Activated T-cell treated with anti-CD3 and anti-CD28 coated beads for 24 hours (primary cell): ENCODE measurements around the gene PLS1.

ENCODE experiments used
- DNase-seq: peaks from one replicate; pipeline ENCODE4 v3.0.0-alpha.2; 2020; ENCODE audit warnings: low read depth

PLS1 gene

DNA sequence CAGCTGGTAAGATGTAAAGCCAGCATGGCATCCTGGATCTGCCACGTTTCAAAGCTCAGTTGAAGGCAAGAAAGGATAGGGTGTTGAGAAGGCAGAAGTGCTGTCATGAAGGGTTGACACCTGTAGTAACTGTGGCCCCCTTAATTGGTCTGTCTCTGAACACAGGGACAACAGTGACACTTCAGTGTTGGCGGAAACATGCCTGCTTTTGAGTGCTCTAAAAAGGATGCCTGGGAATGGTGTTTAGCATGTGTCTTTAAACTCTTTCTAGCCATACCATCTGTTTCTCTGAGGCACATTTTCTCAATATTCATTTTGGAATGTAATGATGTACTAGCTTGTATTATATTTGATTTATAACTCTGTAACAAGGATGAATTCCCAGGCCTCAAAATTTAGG is 42.1 kb downstream of the PLS1 start:
- DNase-seq = no peak

DNA sequence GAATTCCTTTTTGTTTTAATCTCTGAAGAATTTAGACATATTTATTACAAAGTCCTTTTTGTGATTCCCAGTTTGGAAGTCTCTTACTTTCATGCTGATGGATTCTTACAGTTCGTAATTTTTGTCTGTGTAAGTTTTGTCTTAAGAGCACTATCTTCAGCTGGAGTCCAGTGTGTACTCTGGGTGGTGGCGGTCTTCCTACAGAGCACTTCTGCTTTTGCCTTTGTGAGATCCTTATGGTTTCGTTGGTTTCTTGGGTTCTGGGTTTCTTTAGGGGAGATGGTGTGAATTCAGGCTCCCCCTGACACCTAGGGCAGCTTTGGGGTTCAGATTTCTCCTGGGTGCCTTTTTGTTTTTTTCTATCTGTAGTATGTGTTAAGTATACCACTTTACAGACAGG is 45.3 kb downstream of the PLS1 start:
- no peak for DNase-seq

DNA sequence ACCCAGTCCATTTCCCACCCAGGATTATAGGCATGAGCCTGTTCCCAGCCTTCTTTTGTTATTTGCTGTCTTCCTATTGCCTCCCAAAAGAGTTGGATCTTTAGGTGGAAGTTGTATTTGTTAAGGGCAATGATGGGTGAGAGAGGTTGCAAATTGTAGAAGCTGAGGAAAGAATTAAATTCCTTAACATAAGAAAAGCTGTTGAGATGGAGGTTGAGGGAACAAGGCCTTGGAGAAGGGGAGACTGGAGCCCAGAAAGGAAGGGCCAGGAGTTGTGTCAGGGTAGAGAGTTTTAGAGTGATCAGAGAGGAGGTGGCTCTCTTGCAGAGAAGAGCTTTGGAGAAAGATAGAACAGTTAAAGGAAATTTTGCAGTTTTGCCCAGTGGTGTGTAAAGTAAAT is 46.8 kb downstream of the PLS1 start:
- no peak for DNase-seq

DNA sequence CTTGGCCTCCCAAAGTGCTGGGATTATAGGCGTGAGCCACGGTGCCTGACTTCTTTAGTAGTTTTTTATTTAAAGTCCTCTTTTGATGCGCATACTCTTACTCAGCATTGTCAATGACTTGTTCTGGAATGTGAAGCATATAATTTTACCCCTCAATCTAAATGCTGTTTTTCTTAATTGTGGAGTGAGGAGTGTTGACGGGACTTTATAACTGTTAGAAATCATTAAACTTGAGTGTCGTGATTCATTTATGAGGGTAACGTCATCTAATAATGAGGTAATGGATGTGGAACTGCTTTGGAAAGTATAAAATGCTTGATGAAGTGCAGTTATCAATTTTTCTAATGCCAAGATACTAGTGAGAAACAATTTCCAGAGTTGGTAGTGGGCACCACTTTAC is 48.3 kb downstream of the PLS1 start:
- DNase-seq = no peak

DNA sequence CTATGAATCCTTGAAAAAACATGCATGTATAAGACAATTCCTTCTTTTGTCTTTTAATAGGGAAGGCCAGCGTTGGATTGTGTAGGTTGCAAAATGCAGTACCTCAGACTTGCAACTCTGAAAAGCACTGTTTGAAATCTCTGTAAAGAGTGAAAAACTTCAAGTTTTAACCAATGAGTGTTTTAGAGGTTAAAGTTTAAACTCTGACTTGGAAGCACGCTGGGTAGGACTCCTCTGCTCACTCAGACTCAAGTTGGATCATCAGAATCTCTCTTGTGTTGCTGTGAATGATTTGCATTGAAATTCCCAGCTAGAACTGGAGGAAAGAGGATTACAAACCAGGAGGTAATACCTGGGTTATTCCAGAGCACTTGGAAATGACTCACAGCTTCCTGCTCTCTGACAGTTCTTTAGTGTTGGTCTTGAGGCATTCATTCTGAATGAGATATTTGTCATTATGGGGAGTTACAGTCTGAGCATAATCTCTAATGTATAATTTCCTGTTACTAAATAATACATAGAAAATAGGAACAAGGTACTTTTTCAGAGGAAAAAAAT is 49.1 kb downstream of the PLS1 start:
- no peak for DNase-seq

DNA sequence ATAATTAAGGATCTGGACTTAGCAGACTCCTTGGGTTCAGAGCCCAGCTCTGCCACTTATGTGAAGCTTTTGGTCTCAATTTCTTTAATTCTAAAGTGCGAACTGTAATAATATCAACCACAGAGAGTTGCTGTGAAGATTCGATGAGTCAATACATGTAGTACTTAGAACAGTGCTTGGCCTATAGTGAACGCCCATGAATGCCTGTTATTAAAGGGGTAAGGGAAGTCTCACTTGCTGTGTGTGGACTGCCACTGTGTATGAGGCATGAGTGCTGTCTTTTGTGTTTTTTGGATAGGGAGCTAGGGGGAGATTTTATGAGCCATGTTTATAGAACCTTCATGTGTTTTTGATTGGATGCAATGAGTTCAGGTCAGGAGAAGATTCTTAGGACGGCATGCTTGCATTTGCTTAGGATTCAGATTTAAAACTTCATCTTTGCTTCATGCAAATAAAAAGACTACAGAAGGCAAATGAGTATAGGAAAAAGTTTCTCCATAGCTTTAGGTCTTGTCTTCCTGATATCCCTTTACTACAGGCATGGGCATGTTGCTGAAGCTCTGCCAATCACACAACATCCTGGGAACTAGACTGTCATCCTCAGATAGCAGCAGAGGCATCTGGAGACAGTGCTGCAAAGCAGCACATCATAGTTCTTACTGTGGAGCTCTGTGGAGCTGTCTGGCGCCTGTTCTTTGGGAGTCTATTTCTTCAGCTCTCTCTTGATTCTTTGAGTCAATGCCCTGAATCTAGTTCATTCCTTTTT is 50.0 kb downstream of the PLS1 start:
- no peak for DNase-seq

DNA sequence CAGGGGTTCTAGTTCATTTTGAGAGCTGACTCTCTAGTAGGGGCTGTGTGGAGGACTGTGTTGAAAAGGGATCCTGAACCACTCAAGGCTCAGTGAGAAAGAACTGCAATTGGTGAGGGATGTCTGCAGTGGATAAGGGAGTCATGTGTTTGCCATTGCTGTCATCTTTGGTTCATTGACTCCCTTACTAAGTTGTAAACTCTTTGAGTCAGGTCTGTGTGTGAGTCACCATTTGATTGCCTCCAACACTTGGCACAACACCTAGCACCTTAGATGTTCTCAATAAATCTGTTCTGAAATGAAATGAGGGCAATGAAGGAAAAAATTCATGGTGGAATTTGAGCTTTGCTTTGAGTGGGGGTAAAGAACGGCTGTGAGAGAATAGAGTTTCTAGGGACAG is 51.7 kb downstream of the PLS1 start:
- no peak for DNase-seq

DNA sequence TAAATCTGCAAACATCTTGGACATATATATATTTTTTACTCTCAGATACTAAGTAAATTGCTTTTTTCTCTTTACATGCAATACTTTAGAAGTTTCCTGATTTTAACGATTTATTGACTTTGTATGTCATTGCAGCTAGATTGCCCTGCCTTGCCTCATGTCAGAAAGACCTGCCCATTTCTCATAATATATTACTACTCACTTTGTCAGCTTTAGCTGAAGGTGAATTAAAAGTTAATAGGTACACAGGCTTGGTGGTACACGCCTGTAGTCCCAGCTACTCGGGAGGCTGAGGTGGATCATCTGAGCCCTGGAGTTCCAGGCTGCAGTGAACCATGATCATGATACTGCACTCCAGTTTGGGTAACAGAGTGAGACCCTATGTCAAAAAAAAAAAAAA is 52.8 kb downstream of the PLS1 start:
- DNase-seq = no peak

DNA sequence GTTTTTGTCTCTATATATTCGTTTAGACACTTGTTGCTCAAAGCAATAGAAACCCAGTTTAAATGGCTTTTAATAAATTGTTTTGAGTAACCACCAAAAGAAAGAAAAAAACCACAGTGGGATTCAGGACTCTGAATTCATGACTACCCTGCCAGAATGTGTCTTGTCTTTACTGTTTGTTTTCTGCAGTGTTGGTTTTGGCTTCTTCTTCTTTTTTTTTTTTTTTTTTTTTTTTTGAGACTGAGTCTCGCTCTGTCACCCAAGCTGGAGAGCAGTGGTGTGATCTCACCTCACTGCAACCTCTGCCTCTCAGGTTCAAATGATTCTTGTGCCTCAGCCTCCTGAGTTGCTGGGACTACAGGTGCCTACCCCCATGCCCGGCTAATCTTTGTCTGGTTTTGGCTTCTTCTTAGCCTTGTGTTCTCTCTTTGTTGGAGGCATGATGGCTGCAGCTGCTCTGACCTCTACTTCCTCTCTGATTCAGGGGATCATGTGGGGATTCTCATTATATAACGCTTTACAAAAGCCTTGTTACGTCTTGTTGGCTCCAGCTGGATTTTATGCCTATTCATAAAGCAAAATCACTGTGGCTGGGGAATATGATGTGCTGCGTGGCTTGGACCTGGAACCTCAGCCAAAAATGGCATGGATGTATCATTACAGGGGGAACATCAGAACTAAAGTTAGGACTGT is 54.0 kb downstream of the PLS1 start:
- DNase-seq = no peak

DNA sequence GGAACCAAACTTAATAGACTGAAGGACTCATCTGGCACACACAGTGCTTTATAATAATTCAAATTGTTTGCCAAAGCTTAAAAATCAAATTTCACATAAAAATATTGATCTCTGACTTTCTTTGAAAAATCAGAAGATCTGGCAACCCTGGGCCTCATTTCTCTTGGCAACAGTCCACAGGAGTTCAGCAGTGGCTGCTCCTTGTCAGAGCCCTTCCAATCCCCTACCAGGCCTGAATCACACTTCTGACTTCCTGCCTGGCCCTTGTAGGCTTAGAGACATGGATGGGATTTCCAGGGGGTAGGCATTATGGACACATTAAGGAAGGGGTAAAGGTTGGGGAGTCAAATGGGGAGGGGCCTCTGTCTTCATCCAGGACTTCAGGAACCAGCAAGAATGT is 55.5 kb downstream of the PLS1 start:
- DNase-seq = no peak

DNA sequence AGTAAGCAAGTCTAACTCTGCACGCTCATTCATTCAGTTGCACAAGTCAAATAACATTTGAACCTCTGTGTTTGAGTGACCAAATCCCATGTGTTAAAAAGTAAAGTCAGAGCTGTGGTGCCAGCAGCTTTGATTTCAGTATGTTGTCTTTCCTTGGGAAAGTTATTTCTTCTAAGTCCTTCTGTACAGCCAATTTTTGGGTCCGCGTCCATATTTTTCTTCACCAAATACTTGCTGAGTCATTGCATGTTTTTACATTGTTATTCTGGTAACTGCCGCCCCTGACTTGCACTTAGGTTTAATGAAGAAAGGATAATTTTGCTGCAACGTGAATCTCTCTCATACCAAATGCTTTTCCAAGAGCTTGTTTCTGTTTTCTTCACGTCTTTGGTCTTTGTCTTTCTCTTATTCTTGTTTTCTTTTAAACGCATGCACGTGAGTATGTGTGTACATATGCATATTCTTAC is 56.7 kb downstream of the PLS1 start:
- DNase-seq = no peak

DNA sequence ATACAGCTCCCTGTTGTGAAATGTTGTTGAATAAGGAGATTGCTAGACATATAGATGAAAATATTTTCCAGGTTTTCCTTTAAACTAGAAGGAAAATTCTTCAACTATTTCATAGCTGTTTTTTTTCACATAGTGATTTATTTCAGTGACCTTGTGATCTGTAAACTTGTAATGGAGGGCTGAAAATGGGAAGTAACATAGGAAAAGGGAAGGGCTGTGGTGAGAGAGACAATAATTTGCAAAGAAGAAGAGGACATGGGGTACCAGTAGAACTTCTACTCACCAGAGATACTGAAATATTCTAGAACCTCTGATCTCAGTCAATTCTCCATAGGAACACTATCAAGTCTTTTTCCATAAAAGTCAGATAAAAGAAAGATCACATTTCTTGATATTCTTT is 60.4 kb downstream of the PLS1 start:
- DNase-seq = no peak

DNA sequence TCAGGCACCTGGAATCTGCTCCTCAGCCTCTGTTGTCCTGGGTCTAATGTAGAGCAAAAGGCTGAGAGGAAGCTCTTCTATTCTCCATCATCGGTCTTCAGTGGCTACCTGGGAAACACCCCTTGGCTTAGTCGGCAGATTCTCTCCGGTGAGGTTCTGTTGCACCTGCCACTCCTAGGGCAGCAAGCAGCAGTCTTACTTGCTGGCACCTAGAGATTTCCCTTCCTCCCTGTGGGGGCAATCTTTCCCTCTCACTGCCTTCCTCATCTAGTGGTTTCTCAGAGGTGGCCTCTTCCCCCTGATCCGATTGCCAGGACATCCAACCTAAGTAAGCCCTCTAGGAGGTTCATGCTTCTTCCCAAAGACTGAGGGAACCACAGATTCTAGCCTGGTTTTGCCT is 60.8 kb downstream of the PLS1 start:
- no peak for DNase-seq

DNA sequence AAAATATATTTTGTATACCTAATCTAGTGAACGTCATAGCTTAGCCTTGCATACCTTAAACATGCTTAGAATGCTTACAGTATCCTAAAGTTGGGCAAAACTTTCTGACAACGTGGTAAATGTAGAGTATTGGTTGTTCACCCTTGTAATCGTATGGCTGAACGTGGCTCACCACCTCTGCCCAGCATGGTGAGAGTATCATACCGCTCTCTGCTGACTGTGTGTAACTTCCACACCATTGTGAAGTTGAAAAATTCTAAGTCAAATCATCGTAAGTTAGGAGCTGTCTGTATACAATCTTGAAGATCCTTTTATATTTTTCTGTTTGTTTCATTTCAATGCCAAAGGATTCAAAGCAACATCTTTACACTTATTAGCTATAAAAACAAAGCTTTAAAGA is 64.2 kb downstream of the PLS1 start:
- DNase-seq = no peak

DNA sequence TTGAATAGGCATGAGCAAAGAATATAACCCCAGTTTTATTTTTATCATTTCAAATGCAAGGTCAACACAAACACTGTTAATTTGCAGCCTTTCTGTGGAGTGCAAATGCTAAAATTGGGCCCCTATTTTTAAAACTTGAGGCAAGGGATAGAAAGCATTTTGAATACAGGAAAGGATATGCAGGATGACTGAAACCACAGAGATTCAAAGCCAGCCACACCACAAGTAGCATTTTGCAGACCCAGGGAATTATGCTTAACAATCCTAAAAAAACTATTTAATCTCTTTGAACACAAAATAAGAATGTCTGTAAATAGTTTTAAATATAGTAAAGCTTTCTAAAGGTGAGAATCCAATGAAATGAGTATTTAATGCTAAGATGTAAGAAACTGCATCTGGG is 64.7 kb downstream of the PLS1 start:
- DNase-seq = no peak

DNA sequence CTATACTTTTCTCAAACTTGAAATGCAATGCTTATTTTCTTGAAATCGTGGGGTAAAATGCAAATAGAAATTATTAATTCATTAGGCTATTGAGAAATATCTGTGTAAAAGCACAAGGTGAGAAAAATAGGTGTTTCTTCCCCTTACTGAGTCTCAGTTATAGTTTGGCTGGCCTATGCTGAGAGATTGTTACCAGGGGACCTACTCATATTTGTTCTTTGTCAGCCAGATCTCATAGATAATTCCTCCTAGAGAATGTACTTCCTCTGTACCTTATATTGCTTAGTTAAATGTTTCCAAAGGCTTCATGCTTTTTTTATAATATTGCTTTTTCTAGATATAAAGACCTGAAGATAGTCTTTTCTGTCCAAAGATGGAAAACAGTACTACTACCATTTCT is 67.7 kb downstream of the PLS1 start:
- DNase-seq = no peak

DNA sequence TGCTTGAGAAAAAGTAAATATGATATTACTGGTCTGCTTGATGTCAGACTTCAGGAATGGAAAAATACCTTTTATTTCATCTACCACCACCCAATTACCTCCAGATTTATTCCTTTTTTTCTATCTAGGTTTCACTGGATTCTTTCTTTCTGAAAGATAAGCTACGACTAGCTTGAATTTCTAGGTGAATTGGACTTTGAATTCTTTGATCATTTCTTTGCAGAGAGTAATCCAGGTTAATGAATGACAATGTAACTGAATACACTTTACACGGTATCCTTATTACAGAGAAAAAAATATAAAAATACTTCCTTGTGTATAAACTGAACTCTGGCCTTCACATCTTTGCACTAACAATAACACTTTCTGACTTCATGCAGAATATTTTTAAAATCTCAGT is 68.1 kb downstream of the PLS1 start:
- DNase-seq = no peak

DNA sequence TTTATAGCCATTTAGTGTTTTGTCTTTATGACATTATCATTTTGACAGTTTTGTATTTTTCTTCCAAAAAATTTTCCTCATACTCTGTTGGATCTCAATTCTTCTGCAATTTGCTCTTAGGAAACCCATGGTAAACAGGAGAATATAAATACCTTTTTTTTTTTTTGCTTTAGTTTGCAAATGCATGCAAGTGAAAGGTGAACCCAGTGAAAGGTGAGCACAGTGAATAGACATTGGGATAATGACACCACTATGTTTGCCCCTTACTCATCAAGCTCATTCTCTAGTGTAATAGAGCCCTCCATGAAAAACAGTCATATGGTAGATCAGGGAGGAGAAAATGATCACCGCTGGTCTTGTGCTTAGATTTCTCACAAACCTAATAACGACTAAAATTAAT is 68.6 kb downstream of the PLS1 start:
- no peak for DNase-seq

DNA sequence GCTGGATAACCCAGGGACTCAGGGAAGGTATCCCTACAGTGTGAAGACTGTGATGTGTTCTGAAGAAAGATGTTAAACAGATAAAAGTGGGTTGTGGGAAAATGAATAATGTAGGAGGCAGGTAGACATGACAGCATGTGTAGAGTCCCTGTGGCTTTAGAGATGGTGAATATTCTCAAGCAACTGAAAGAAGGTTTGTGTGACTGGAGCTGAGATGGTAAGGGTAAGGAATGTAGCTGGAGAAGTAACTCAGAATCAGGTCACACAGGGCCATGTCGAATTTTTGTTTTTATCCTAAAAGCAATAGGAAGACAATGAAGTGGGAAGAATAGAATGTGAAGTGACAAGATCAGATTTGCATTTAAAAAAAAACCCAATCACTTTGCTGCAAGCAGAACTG is 73.9 kb downstream of the PLS1 start:
- no peak for DNase-seq

DNA sequence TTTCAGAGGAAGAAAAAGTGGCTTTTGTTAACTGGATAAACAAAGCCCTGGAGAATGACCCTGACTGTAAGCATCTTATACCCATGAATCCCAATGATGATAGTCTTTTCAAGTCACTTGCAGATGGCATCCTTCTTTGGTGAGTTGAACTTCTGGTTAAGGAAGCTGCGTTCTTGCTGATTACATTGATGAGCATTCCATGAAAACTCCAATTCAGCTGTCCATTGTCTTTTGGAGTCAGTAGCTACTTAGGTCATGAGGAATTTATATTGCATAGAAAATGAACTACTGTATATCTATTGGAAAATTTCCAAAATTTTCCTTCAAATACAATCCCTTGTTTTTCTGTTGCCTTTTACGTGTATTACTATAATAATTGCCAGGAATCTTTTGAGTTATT is 80.0 kb downstream of the PLS1 start:
- DNase-seq = no peak

DNA sequence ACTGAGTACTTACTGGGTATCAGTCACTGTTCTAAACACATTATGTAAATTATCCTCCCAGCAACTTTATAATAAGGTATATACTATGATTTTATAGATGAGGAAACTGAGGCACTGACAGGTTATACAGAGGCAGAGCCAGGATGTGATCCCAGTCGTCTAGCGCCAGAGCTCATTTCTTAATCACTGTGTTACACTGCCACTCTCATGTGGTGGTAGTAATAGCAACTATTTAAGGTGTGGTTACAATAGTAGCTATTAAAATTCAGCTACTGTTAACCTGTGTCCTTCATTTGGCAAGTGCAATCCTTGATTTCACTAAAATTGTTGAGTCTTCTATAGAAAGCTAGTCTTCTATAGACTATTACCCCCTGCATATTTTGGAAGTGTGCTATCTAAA is 84.5 kb downstream of the PLS1 start:
- DNase-seq = no peak

DNA sequence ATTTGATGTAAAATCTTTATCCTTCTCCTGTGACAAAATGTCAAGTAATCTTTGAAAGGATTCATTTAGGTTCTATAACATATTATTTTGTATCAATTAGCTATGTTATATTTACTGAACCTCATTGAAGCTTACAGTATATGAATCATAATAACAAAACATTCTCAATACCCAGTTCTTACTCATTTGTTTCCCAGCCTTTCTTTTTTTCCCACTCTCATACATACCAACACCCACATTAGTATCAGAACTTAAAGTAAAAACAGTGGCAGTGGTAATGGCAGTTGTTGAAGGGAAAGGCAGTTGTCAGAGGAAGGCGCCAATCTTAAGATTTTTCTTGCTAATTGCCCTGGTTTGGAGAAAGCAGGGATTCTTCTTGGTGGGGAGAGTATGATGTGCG is 94.4 kb downstream of the PLS1 start:
- DNase-seq = no peak

DNA sequence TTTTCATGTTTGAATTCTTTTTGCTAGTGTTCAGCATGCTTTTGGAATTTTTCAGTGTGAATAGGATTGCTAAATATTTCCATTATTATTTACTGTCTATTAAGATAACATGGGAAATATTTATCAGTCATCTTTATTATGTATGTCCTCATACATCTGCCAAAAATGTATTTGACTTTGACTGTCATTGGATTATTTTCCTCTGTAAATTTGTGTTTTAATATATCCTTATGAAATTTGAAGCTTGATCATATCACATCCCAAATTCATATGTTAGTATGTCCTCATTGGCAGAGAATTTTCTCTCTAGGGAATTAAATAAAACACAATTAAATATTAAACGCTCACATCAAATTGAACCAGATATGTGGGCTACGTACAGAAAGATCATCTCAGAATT is 95.3 kb downstream of the PLS1 start:
- no peak for DNase-seq
